Thoracic aorta (tissue), 2 donors: ENCODE results near the gene SLA2. TPM values are rescaled to one million over a fixed set of nuclear protein-coding genes. Genes with fewer than 3 reads are reported as not detected.
"Not testable (repeated sequence)": the region's sequence is repeated elsewhere in the genome, so short reads cannot be mapped to it uniquely, and the experiment has no call there.

Experiments used
- ATAC-seq: fragments of 150-250 bp; one replicate; pipeline ENCODE4 v1.8.0; 2017; ENCODE audit warnings: low read depth; ENCODE audit not compliant: insufficient number of reproducible peaks, low FRiP score
- DNase-seq: peaks from one replicate; pipeline ENCODE4 v3.0.0-alpha.2; 2020; ENCODE audit warnings: low spot score
- H3K27ac ChIP-seq, 2 donors: fragments of 200-600 bp; sonication (generic); 1 replicate in 1 of 2; 2 replicates in 1 of 2; pipeline ENCODE4 v1.5.1; 2016; ENCODE audit warnings: mild to moderate bottlenecking in 2 of 2, moderate library complexity in 2 of 2
- H3K27me3 ChIP-seq: fragments of 200-600 bp; sonication (generic); replicated peaks from 2 replicates; pipeline ENCODE4 v1.6.0; 2016; ENCODE audit warnings: mild to moderate bottlenecking; ENCODE audit not compliant: insufficient read depth
- H3K36me3 ChIP-seq: fragments of 200-600 bp; sonication (generic); one replicate; pipeline ENCODE4 v1.5.1; 2016
- H3K4me1 ChIP-seq, 2 donors: fragments of 200-600 bp; sonication (generic); 1 replicate in 1 of 2; 2 replicates in 1 of 2; pipeline versions ENCODE4 v1.5.1 to v1.6.0; 2016; ENCODE audit warnings: low read depth in 2 of 2, mild to moderate bottlenecking in 1 of 2; ENCODE audit not compliant: control insufficient read depth in 1 of 2
- H3K4me3 ChIP-seq: fragments of 200-600 bp; sonication (generic); 2 replicates; pipeline ENCODE4 v1.5.1; 2016; ENCODE audit warnings: mild to moderate bottlenecking
- H3K9me3 ChIP-seq: fragments of 200-600 bp; sonication (generic); 2 replicates; pipeline ENCODE4 v1.5.1; 2016
- total RNA-seq, 2 donors: library from RNA; depleted of rRNA; stranded (reverse); fragments of >200 nt; gene quantifications; one replicate each; pipeline versions ENCODE4 v1.1.0 to v1.2.3, GENCODE V29; 2016
- TF ChIP-seq, protein P1 (sequence below): fragments of 200-600 bp; sonication (generic); IDR thresholded peaks from one replicate; pipeline ENCODE4 v1.5.1; 2019; ENCODE audit warnings: antibody characterized with exemption

SLA2 gene
- total RNA-seq, 2 donors from 2014 or later = 1.1 TPM

DNA sequence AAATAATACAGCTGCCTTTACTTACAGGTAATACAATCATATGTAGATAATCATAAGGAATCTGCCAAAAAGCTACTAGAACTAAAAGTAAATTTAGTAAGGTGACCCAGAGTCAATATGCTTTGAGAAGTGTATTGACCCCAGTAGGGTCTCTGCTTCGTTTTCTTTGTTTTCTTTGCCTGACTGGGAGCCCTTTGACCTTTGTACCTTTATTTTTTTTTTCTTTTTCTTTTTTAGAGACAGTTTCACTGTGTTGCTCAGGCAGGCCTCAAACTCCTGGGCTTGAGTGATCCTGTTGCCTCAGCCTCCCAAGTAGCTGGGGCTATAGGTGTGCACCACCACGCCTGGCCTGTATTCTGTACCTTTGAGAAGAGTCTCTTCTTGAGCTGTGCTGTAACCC, 22.6 kb downstream of the SLA2 start:
- TF ChIP-seq, protein P1, sequence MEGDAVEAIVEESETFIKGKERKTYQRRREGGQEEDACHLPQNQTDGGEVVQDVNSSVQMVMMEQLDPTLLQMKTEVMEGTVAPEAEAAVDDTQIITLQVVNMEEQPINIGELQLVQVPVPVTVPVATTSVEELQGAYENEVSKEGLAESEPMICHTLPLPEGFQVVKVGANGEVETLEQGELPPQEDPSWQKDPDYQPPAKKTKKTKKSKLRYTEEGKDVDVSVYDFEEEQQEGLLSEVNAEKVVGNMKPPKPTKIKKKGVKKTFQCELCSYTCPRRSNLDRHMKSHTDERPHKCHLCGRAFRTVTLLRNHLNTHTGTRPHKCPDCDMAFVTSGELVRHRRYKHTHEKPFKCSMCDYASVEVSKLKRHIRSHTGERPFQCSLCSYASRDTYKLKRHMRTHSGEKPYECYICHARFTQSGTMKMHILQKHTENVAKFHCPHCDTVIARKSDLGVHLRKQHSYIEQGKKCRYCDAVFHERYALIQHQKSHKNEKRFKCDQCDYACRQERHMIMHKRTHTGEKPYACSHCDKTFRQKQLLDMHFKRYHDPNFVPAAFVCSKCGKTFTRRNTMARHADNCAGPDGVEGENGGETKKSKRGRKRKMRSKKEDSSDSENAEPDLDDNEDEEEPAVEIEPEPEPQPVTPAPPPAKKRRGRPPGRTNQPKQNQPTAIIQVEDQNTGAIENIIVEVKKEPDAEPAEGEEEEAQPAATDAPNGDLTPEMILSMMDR = no peak
- no peaks in the 10 kb centered on the region for H3K36me3 ChIP-seq
- H3K4me1 ChIP-seq = no peaks in the 10 kb centered on the region
- no peak overlapping the region for H3K4me3 ChIP-seq
- DNase-seq (no peak), ATAC-seq (no peak)
- no peak overlapping the region for H3K27ac ChIP-seq
- no peaks in the 10 kb centered on the region for H3K9me3 ChIP-seq
- H3K27me3 ChIP-seq = no peaks in the 10 kb centered on the region

DNA sequence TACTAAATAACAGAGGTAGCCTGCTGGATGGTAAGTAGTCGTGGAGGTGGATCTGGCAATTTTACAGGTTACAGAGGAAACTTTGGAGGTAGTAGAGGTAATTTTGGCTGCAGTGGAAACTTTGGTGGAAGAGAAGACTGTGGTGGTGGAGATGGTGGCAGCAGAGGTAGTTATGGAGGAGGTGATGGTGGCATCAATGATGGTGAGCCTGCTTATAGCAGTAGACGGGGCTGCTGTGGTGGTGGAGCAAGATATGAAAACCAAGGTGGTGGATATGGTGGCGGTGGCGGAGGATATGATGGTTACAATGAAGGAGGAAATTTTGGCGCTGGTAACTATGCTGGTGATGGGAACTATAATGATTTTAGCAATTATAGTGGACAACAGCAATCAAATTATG, 25.1 kb downstream of the SLA2 start:
- Histone ChIP-seq H3K36me3 (no peaks in the 10 kb centered on the region), H3K4me3 (no peak overlapping the region), H3K9me3 (no peaks in the 10 kb centered on the region), H3K4me1 (no peaks in the 10 kb centered on the region), H3K27ac (no peak overlapping the region), H3K27me3 (no peaks in the 10 kb centered on the region)
- ATAC-seq = no peak
- DNase-seq = no peak
- TF ChIP-seq, protein P1 = no peak

DNA sequence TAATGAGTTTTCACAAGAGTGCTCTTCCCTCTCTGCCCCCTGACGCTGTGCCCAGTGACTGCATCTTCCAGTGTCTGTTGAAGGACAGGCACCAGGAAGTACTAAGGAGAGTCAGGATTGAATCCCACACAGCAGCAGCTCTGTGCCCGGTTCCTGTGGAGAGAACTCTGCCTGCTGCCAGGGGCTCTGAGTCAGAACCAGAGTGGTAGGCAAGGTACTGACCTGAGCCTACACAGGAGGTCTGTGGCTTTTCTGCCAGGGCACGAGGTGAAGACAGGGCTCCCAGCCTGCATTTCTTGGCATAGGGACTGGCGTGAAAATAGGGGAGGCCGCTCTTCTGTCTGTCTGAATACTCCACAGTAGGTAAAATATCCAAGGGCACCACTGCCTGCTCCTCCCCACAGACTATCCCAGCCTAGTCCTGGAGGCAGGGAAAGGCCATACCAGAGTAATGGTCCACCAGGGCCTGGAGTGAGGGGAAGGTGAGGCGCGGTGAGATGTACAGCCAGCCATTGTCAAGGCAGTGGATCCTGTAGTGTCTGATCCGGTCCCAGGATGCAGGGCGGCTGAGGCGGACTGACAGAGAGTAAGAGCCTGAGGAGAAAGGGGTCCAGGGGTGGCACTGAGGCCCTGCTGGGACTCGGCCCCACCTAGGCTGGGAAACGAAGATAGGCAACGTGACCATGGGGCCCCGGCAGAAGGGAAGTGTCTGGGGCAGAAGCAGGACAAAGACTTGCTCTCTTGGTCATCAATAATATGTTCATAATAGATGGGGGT, 31.0 kb downstream of the SLA2 start:
- H3K4me3 ChIP-seq = no peak overlapping the region
- TF ChIP-seq, protein P1 = no peak
- H3K27me3 ChIP-seq = no peaks in the 10 kb centered on the region
- ATAC-seq (no peak), DNase-seq (no peak)
- H3K9me3 ChIP-seq = no peaks in the 10 kb centered on the region
- H3K36me3 ChIP-seq = peaks cover 45% of the 10 kb centered on the region
- H3K4me1 ChIP-seq = no peaks in the 10 kb centered on the region
- H3K27ac ChIP-seq = no peak overlapping the region

DNA sequence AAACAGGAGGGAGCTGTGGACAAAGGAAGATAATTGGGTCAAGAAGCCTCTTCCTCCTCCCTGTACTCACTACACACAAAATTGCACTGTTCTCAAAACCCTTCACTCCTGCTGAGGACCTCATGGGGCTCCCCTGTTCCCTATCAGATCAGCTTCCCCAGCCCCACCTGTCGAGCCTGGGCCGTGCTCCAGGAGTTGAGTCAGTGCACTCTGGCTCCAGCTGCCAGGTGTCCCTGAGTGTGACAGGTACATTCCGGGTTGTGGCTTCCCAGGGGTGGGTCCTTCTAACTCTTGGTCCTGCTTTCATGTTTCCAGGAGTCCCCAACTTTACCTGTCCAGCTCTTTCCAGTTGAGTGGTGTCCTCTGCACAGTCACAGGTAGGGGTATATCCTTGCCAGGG, 32.0 kb downstream of the SLA2 start:
- H3K9me3 ChIP-seq = no peaks in the 10 kb centered on the region
- H3K4me3 ChIP-seq = no peak overlapping the region
- ATAC-seq (no peak), DNase-seq (no peak)
- no peaks in the 10 kb centered on the region for H3K4me1 ChIP-seq
- no peak overlapping the region for H3K27ac ChIP-seq
- TF ChIP-seq, protein P1 = no peak
- H3K36me3 ChIP-seq = peaks cover 53% of the 10 kb centered on the region
- no peaks in the 10 kb centered on the region for H3K27me3 ChIP-seq

DNA sequence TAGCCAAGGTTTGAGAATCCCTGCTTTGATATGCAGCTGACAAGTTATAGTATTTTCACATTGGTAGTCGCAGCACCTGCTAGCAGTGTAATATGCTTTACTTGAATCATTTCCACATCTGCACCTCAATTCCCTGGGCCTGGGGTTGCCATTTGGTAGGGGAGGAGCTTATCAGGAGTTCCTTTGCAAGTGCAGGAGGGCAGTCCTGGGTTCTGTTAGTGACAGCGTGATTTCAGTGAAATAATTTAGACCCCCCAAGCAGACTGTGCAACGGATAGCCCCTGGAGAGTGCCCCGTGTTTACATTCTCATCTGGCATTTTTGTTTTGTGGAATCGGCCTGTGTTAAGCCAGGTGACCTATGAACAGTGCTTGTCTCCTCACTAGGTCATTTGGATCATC, 34.4 kb downstream of the SLA2 start:
- TF ChIP-seq, protein P1 = no peak
- Histone ChIP-seq H3K4me1 (peaks cover 4 to 13% of the 10 kb centered on the region in 2 donors), H3K9me3 (no peaks in the 10 kb centered on the region), H3K4me3 (no peak overlapping the region), H3K27me3 (no peaks in the 10 kb centered on the region), H3K36me3 (peaks cover 57% of the 10 kb centered on the region), H3K27ac (no peak overlapping the region)
- ATAC-seq = no peak
- no peak for DNase-seq

DNA sequence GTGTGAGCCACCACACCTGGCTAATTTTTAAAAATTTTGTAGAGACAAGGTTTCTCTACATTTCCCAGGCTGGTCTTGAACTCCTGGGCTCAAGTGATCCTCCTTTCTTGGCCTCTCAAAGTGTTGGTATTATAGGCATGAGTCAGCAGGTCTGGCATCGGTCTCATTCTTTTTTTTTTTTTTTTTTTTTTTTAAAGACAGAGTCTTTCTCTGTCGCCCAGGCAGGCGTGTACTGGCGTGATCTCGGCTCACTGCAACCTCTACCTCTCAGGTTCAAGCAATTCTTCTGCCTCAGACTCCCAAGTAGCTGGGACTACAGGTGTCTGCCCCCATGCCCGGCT, 37.6 kb downstream of the SLA2 start:
- not testable (repeated sequence) for H3K4me3 ChIP-seq, H3K27me3 ChIP-seq, H3K9me3 ChIP-seq, H3K27ac ChIP-seq, DNase-seq, ATAC-seq
- Histone ChIP-seq H3K36me3 (peaks cover 44% of the 10 kb centered on the region), H3K4me1 (peaks cover 7 to 24% of the 10 kb centered on the region in 2 donors)
